SK-N-SH (cell line): Measurements from ENCODE around the gene CRYBG2. TPM values are rescaled to one million over a fixed set of nuclear protein-coding genes. Genes with fewer than 3 reads are reported as not detected.

ENCODE experiments used
- CTCF ChIA-PET: fragments of 300-600, 350-600 bp; formaldehyde crosslinking; extraction: SDS; loops from one replicate; lab custom pipeline; 2021; lab: Yijun Ruan, JAX
- POLR2A ChIA-PET: fragments of 350-600 bp; sonication (Branson Sonifier 250); formaldehyde crosslinking; extraction: SDS; loops from one replicate; lab custom pipeline; 2020; ENCODE audit warnings: antibody characterized with exemption, inconsistent platforms; lab: Yijun Ruan, JAX
- DNase-seq: peaks from one replicate; pipeline ENCODE4 v3.0.0; 2012
- H2AFZ ChIP-seq: fragments of 200-600 bp; sonication (generic); 2 replicates; pipeline ENCODE4 v1.8.1; 2016; ENCODE audit warnings: antibody characterized with exemption, mild to moderate bottlenecking, low read depth
- H3F3A ChIP-seq: fragments of 200-600 bp; sonication (generic); replicated peaks from 2 replicates; pipeline ENCODE3; 2016; ENCODE audit warnings: antibody characterized with exemption, mild to moderate bottlenecking; ENCODE audit not compliant: insufficient read depth
- H3K27ac ChIP-seq, 2 experiments: fragments of 200-500 bp in 1 of 2; fragments of 200-600 bp in 1 of 2; sonication (Bioruptor generic) in 1 of 2; sonication (generic), shearing (Covaris generic) in 1 of 2; 2 replicates each; pipeline versions ENCODE4 v1.5.1 to v1.6.1; 2014 to 2016; ENCODE audit warnings: low read depth in 2 of 2, inconsistent platforms in 1 of 2, low read length in 1 of 2, mild to moderate bottlenecking in 1 of 2, mixed read lengths in 1 of 2
- H3K27me3 ChIP-seq: fragments of 200-600 bp; sonication (generic), shearing (Covaris generic); 2 replicates; pipeline ENCODE4 v1.6.1; 2016; ENCODE audit warnings: mixed run types; ENCODE audit not compliant: insufficient read depth
- H3K36me3 ChIP-seq, 2 experiments: fragments of 200-500 bp in 1 of 2; fragments of 200-600 bp in 1 of 2; sonication (Bioruptor generic) in 1 of 2; sonication (generic) in 1 of 2; replicated peaks in 1 of 2; 2 replicates each; pipeline versions ENCODE3 to v1.5.1; 2014 to 2016; ENCODE audit warnings: low read length in 1 of 2, mild to moderate bottlenecking in 1 of 2; ENCODE audit not compliant: insufficient read depth in 2 of 2, control insufficient read depth in 1 of 2
- H3K4me1 ChIP-seq, 2 experiments: fragments of 200-500 bp in 1 of 2; fragments of 200-600 bp in 1 of 2; sonication (Bioruptor generic) in 1 of 2; sonication (generic), shearing (Covaris generic) in 1 of 2; 2 replicates each; pipeline versions ENCODE4 v1.5.1 to v1.6.1; 2014 to 2016; ENCODE audit warnings: low read depth in 1 of 2, low read length in 1 of 2, mixed run types in 1 of 2; ENCODE audit not compliant: insufficient read depth in 2 of 2, control insufficient read depth in 1 of 2
- H3K4me2 ChIP-seq: fragments of 200-600 bp; sonication (generic), shearing (Covaris generic); 2 replicates; pipeline ENCODE4 v1.6.1; 2017; ENCODE audit warnings: mixed run types
- H3K4me3 ChIP-seq, 2 experiments: fragments of 200-500 bp in 1 of 2; fragments of 200-600 bp in 1 of 2; sonication (Bioruptor generic) in 1 of 2; sonication (generic), shearing (Covaris generic) in 1 of 2; 2 replicates each; pipeline versions ENCODE4 v1.5.1 to v1.8.1; 2014 to 2016; ENCODE audit warnings: low read depth in 2 of 2, inconsistent platforms in 1 of 2, low read length in 1 of 2, mild to moderate bottlenecking in 1 of 2, mixed read lengths in 1 of 2, moderate library complexity in 1 of 2
- H3K79me2 ChIP-seq: fragments of 200-600 bp; sonication (generic); 2 replicates; pipeline ENCODE4 v1.8.1; 2017; ENCODE audit warnings: mild to moderate bottlenecking; ENCODE audit not compliant: insufficient read depth
- H3K9ac ChIP-seq: fragments of 200-600 bp; sonication (generic); 2 replicates; pipeline ENCODE4 v1.6.1; 2017; ENCODE audit warnings: mixed run types
- H3K9me2 ChIP-seq: fragments of 200-600 bp; sonication (generic); 2 replicates; pipeline ENCODE4 v1.6.1; 2017; ENCODE audit warnings: mixed run types
- H3K9me3 ChIP-seq: fragments of 200-600 bp; sonication (generic); 2 replicates; pipeline ENCODE4 v1.6.1; 2017; ENCODE audit warnings: mixed run types, mild to moderate bottlenecking, moderate library complexity
- H4K20me1 ChIP-seq: fragments of 200-600 bp; sonication (generic); 2 replicates; pipeline ENCODE4 v1.6.1; 2017; ENCODE audit warnings: mild to moderate bottlenecking, mixed run types; ENCODE audit not compliant: insufficient read depth
- CTCF ChIP-seq: fragments of 200-600 bp; sonication (generic); IDR thresholded peaks from 2 replicates; pipeline ENCODE4 v1.6.1; 2017; ENCODE audit warnings: antibody characterized with exemption, mild to moderate bottlenecking, moderate library complexity
- EP300 ChIP-seq, 2 experiments: IDR thresholded peaks; 2 replicates each; pipeline versions ENCODE4 v1.4.0 to v1.6.1; 2012; ENCODE audit warnings: borderline replicate concordance in 1 of 2, low read depth in 1 of 2, low read length in 1 of 2
- EZH2phosphoT487 ChIP-seq: fragments of 200-600 bp; sonication (generic); IDR thresholded peaks from 2 replicates; pipeline ENCODE4 v1.6.1; 2017; ENCODE audit warnings: low read depth, mixed run types, mild to moderate bottlenecking, antibody characterized with exemption, moderate library complexity, borderline replicate concordance
- FOSL2 ChIP-seq: IDR thresholded peaks from 2 replicates; pipeline ENCODE4 v1.4.0; 2012; ENCODE audit warnings: low read depth, mild to moderate bottlenecking, moderate library complexity, borderline replicate concordance
- FOXM1 ChIP-seq: IDR thresholded peaks from 2 replicates; pipeline ENCODE4 v1.4.0; 2012; ENCODE audit warnings: low read depth, mild to moderate bottlenecking
- GABPA ChIP-seq: IDR thresholded peaks from 2 replicates; pipeline ENCODE4 v1.4.0; 2012; ENCODE audit warnings: low read depth, mild to moderate bottlenecking
- GATA2 ChIP-seq: sonication (generic); formaldehyde crosslinking; IDR thresholded peaks from 2 replicates; pipeline ENCODE4 v1.5.0; 2020; ENCODE audit warnings: mild to moderate bottlenecking, missing genetic modification reagents
- IRF3 ChIP-seq: fragments of 150-350 bp; IDR thresholded peaks from 2 replicates; pipeline ENCODE4 v1.6.1; 2016; ENCODE audit warnings: mild to moderate bottlenecking, low read depth, low read length
- JUND ChIP-seq: IDR thresholded peaks from 2 replicates; pipeline ENCODE4 v1.4.0; 2012
- MAX ChIP-seq: IDR thresholded peaks from 2 replicates; pipeline ENCODE4 v1.4.0; 2012; ENCODE audit warnings: low read depth
- MEF2A ChIP-seq: IDR thresholded peaks from 2 replicates; pipeline ENCODE4 v1.4.0; 2012; ENCODE audit warnings: low read depth, borderline replicate concordance
- MXI1 ChIP-seq: IDR thresholded peaks from 2 replicates; pipeline ENCODE4 v1.6.1; 2012; ENCODE audit warnings: mild to moderate bottlenecking, low read depth, low read length, improper control_type of control experiment
- NFIC ChIP-seq: IDR thresholded peaks from 2 replicates; pipeline ENCODE4 v1.4.0; 2012; ENCODE audit warnings: borderline replicate concordance
- NRF1 ChIP-seq: IDR thresholded peaks from 2 replicates; pipeline ENCODE4 v1.6.1; 2012; ENCODE audit warnings: low read depth, mild to moderate bottlenecking, low read length
- POLR2AphosphoS5 ChIP-seq: IDR thresholded peaks from 2 replicates; pipeline ENCODE4 v1.6.1; 2012; ENCODE audit warnings: low read depth, low read length
- REST ChIP-seq: IDR thresholded peaks from 2 replicates; pipeline ENCODE4 v1.6.1; 2012; ENCODE audit warnings: mild to moderate bottlenecking, low read depth, low read length, moderate library complexity
- RFX5 ChIP-seq: IDR thresholded peaks from 2 replicates; pipeline ENCODE4 v1.6.1; 2012; ENCODE audit warnings: mild to moderate bottlenecking, improper control_type of control experiment, low read length
- RXRA ChIP-seq: IDR thresholded peaks from 2 replicates; pipeline ENCODE4 v1.4.0; 2012; ENCODE audit warnings: low read depth, mild to moderate bottlenecking, borderline replicate concordance
- SIN3A ChIP-seq: IDR thresholded peaks from 2 replicates; pipeline ENCODE4 v1.6.1; 2012; ENCODE audit warnings: low read depth, mild to moderate bottlenecking, low read length, moderate library complexity, borderline replicate concordance
- SMC3 ChIP-seq: IDR thresholded peaks from 2 replicates; pipeline ENCODE4 v1.6.1; 2012; ENCODE audit warnings: low read depth, low read length, improper control_type of control experiment
- TAF1 ChIP-seq: IDR thresholded peaks from 2 replicates; pipeline ENCODE4 v1.6.1; 2012; ENCODE audit warnings: low read depth, mild to moderate bottlenecking, low read length, moderate library complexity, borderline replicate concordance
- TCF12 ChIP-seq: IDR thresholded peaks from 2 replicates; pipeline ENCODE4 v1.4.0; 2012
- USF2 ChIP-seq: fragments of 150-350 bp; IDR thresholded peaks from 2 replicates; pipeline ENCODE4 v1.6.1; 2017; ENCODE audit warnings: antibody characterized with exemption, low read length, low read depth, borderline replicate concordance
- WGBS: methylation state at CpG from one replicate; pipeline ENCODE4 v1.1.6; 2017; ENCODE audit warnings: low lambda C conversion rate; 5-methylcytosine and 5-hydroxymethylcytosine counted together
- polyA plus RNA-seq, 3 experiments: library from polyadenylated mRNA; depleted of rRNA; stranded (reverse); fragments of >200 nt; gene quantifications; 2 replicates each; pipeline ENCODE4 v1.2.3, GENCODE V29; 2012

Gene CRYBG2
- polyA plus RNA-seq, 1 of the 3 experiments (the other 2 are of a cell fraction) = 0.08 TPM

GRCh38 chr1:26275580-26276431, 78.1 kb downstream of the CRYBG2 start:
- Histone ChIP-seq H3K79me2 (peaks cover 17% of the 10 kb centered on the region), H3K27ac (peak overlapping the region; percentile 71 to 87), H3K9me2 (no peaks in the 10 kb centered on the region), H3K9ac (peak overlapping the region; percentile 47; the same call in 1 of the 2 replicates), H3K27me3 (no peaks in the 10 kb centered on the region), H3K4me1 (peaks cover 25 to 44% of the 10 kb centered on the region in 2 experiments; a peak in 3 of 4 replicates), H3K4me3 (peak overlapping the region in 1 of 2 experiments; percentile 22; a peak in 1 of 4 replicates), H3K9me3 (no peaks in the 10 kb centered on the region), H3K4me2 (peak overlapping the region; percentile 74), H3F3A (peaks cover 51% of the 10 kb centered on the region), H4K20me1 (no peaks in the 10 kb centered on the region), H2AFZ (peak overlapping the region; percentile 60; the same call in 1 of the 2 replicates), H3K36me3 (peaks cover 9 to 35% of the 10 kb centered on the region in 2 experiments)
- ChIA-PET CTCF (interaction anchor here (0.6 to 9.5 kb wide), 36 partner anchors 9 to 1937 kb away, joined by 3 to 204 read pairs (median 4); partner anchors contain the start of genes C1orf232, CD52, CEP85 and UBXN11), POLR2A (interaction anchor here (0.6 kb wide), 1 partner anchor 451 kb away, joined by 3 read pairs; no protein-coding TSS in a partner anchor)
- DNase-seq = peak; percentile 76
- WGBS = 30% methylated on average over 3 of the region's 3 CpGs
- TF ChIP-seq POLR2AphosphoS5 = no peak
- TF ChIP-seq EP300 (IDR thresholded peaks at IDR 0.05; ENCODE audit: borderline replicate concordance in 1 of 2, low read depth in 1 of 2, low read length in 1 of 2) = no peak
- TF ChIP-seq RXRA = no peak
- TF ChIP-seq MXI1 = peak; percentile 75
- TF ChIP-seq SMC3 = peak; percentile 76
- TF ChIP-seq REST = no peak
- TF ChIP-seq RFX5 = no peak
- TF ChIP-seq TCF12 = peak; percentile 47; the same call in 1 of the 2 replicates
- TF ChIP-seq USF2 = peak; percentile 45; the same call in 1 of the 2 replicates
- TF ChIP-seq JUND = peak; percentile 52; the same call in 1 of the 2 replicates
- TF ChIP-seq TAF1 = no peak
- peak; percentile 80 for TF ChIP-seq CTCF
- TF ChIP-seq NRF1 = no peak
- no peak for TF ChIP-seq IRF3
- TF ChIP-seq NFIC = peak; percentile 47
- no peak for TF ChIP-seq FOXM1
- no peak for TF ChIP-seq GATA2 (CRISPR knock-in tag)
- no peak for TF ChIP-seq MEF2A
- TF ChIP-seq MAX = peak; percentile 71
- TF ChIP-seq GABPA = no peak
- no peak for TF ChIP-seq EZH2phosphoT487
- TF ChIP-seq FOSL2 = no peak
- TF ChIP-seq SIN3A = no peak
